ENCODE measurements around the gene PLA2G4B. TPM values are rescaled to one million over a fixed set of nuclear protein-coding genes. Genes with fewer than 3 reads are reported as not detected.

PLA2G4B gene
- total and polyA plus RNA-seq, 9 of the 15 experiments (the other 6 are each of a cell fraction or from before 2014, with no cell fraction given) = 0.07 to 6.1 (median 2.8) TPM

DNA sequence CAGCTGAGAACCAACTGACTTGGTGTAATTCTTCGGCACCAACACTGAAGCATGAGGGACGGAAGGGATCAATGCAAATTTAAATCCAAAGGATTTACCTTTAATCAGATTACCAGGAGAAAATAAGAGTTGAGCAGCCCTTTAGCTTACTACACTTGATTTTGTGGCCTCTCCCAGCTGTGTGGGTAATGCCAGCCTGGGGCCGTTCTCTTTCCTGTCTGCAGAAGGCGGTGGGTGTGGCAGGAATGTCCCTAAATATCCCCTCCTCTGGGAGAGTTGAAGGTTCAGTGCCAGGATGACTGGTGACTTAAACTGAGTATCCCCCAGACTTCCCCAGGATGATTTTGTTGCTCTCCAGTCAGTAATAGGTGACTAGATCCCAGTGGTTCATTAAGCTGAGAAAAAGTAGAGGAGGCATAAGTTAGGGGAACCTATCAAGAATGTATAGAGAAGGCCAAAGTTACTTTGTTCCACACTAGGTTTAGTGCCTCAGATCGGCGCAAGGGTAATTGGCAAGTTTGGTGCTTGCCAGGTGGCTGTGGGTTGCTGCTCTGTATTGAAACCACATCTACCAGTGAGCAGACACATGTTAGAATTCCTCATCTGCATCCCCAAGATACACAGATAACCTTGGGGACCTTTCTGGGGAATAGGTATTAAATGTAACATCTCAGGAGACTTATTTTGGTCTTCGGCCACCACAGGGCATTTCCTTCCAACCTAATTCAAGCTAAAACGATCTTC lies 41.3 kb upstream of the PLA2G4B start:
- WGBS (ENCODE audit: insufficient coverage, low coverage, missing lambda C conversion rate) = 81% methylated on average over 8 of the region's 8 CpGs
- Histone ChIP-seq H3K27me3 (ENCODE audit: control insufficient read depth in 2 of 2, insufficient read depth in 2 of 2, low read length in 2 of 2) (no peaks in the 10 kb centered on the region), H3K27ac (ENCODE audit: extremely low read depth, low read depth, low read length) (no peak overlapping the region), H2AFZ (ENCODE audit: low read depth, low read length) (no peak overlapping the region), H3K9me3 (replicated peaks; ENCODE audit: control insufficient read depth, insufficient read depth, low read depth, low read length) (no peaks in the 10 kb centered on the region), H3K4me3 (no peak overlapping the region), H3K36me3 (ENCODE audit: control insufficient read depth, insufficient read depth, low read length) (no peaks in the 10 kb centered on the region), H3K4me1 (replicated peaks in 1 of 2; ENCODE audit: control insufficient read depth in 2 of 2, insufficient read depth in 2 of 2, low read length in 2 of 2) (peaks cover 7 to 10% of the 10 kb centered on the region in 2 experiments; a peak in 4 of 5 replicates), H3K79me2 (ENCODE audit: control insufficient read depth, insufficient read depth, low read length) (0 out of 3 replicates have a peak, but pooled peaks cover 4% of the 10 kb centered on the region), H3K9ac (ENCODE audit: insufficient read depth in 1 of 2, low read depth in 2 of 2, low read length in 2 of 2) (no peak overlapping the region), H3K9me1 (ENCODE audit: control insufficient read depth, insufficient read depth, low read length) (no peaks in the 10 kb centered on the region), H3K4me2 (ENCODE audit: insufficient read depth, low read length) (no peak overlapping the region), H4K20me1 (replicated peaks; ENCODE audit: control insufficient read depth, insufficient read depth, low read length) (no peaks in the 10 kb centered on the region; the same call in 1 of the 2 replicates)
- no TSS peak for BruUV-seq (replicated peaks)
- intact Hi-C loops (cut with micrococcal nuclease) (no loop called here), in situ Hi-C loops (cut with MboI) (no loop called here)
- ATAC-seq (no peak), FAIRE-seq (no peak), DNase-seq (ENCODE audit: extremely low read depth in 1 of 4, low spot score in 3 of 4) (no peak)
- POLR2A ChIA-PET = interaction anchor here (0.9 kb wide), 1 partner anchor 9 kb away, joined by 3 read pairs; no protein-coding TSS in a partner anchor
- CTCF ChIA-PET (ENCODE audit: low intra/inter-chr PET ratio) = no interaction called here
- TF ChIP-seq ZNF583 (CRISPR knock-in tag; IDR thresholded peaks at IDR 0.05) = no peak
- no peak for TF ChIP-seq ZNF444 (CRISPR knock-in tag; IDR thresholded peaks at IDR 0.05)
- TF ChIP-seq, protein P1, sequence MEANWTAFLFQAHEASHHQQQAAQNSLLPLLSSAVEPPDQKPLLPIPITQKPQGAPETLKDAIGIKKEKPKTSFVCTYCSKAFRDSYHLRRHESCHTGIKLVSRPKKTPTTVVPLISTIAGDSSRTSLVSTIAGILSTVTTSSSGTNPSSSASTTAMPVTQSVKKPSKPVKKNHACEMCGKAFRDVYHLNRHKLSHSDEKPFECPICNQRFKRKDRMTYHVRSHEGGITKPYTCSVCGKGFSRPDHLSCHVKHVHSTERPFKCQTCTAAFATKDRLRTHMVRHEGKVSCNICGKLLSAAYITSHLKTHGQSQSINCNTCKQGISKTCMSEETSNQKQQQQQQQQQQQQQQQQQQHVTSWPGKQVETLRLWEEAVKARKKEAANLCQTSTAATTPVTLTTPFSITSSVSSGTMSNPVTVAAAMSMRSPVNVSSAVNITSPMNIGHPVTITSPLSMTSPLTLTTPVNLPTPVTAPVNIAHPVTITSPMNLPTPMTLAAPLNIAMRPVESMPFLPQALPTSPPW (CRISPR knock-in tag; IDR thresholded peaks at IDR 0.05) = no peak
- no peak for TF ChIP-seq NR2C2 (CRISPR knock-in tag; IDR thresholded peaks at IDR 0.05)
- no peak for TF ChIP-seq NR2C2 (tag; IDR thresholded peaks at IDR 0.05)
- no peak for TF ChIP-seq SMARCA5 (IDR thresholded peaks at IDR 0.05)
- TF ChIP-seq FOSL1 (tag; conservative IDR thresholded peaks at IDR 0.05) = no peak

All from K562 (cell line).